Heart left ventricle (tissue), 16 donors: ENCODE results near the gene OR6V1. TPM values are rescaled to one million over a fixed set of nuclear protein-coding genes. Genes with fewer than 3 reads are reported as not detected.
A peak's percentile ranks its signal among the peaks of the same experiment; 100 is the strongest.

Experiments used
- ATAC-seq, 4 donors: fragments of 200-7000 bp; cut with Tn5 transposase; one replicate each; pipeline ENCODE4 v1.9.1; 2020 to 2022; ENCODE audit warnings: moderate library complexity in 4 of 4, mild to moderate bottlenecking in 3 of 4, moderate number of reproducible peaks in 1 of 4
- DNase-seq, 5 donors: peaks; one replicate each; pipeline ENCODE4 v3.0.0-alpha.2; 2020
- H3K27ac ChIP-seq, 12 donors: fragments of 200-600 bp; sonication (generic) in 4 of 12; one replicate each; pipeline versions ENCODE4 v1.5.0 to v1.8.0; 2016 to 2022; ENCODE audit warnings: mild to moderate bottlenecking in 2 of 12
- H3K27me3 ChIP-seq, 9 donors: fragments of 200-600 bp; sonication (generic) in 2 of 9; one replicate each; pipeline versions ENCODE4 v1.5.1 to v1.8.0; 2016 to 2022; ENCODE audit warnings: mild to moderate bottlenecking in 3 of 9
- H3K36me3 ChIP-seq, 9 donors: fragments of 200-600 bp; sonication (generic) in 2 of 9; one replicate each; pipeline versions ENCODE4 v1.5.0 to v1.8.0; 2018 to 2022; ENCODE audit warnings: mild to moderate bottlenecking in 2 of 9
- H3K4me1 ChIP-seq, 12 donors: fragments of 200-600 bp; sonication (generic) in 4 of 12; one replicate each; pipeline versions ENCODE4 v1.5.0 to v1.8.0; 2016 to 2022; ENCODE audit warnings: mild to moderate bottlenecking in 3 of 12
- H3K4me3 ChIP-seq, 12 donors: fragments of 200-600 bp; sonication (generic) in 4 of 12; one replicate each; pipeline versions ENCODE4 v1.5.0 to v1.8.0; 2017 to 2022; ENCODE audit warnings: mild to moderate bottlenecking in 9 of 12, moderate library complexity in 4 of 12
- H3K9me3 ChIP-seq, 12 donors: fragments of 200-600 bp; sonication (generic) in 4 of 12; one replicate each; pipeline versions ENCODE4 v1.5.0 to v1.8.0; 2016 to 2022; ENCODE audit warnings: mild to moderate bottlenecking in 1 of 12
- POLR2A ChIP-seq, 2 donors: fragments of 450-650 bp; IDR thresholded peaks; one replicate each; pipeline ENCODE4 v1.6.1; 2017; ENCODE audit warnings: antibody characterized with exemption in 2 of 2, mild to moderate bottlenecking in 2 of 2, moderate library complexity in 2 of 2
- WGBS, 4 donors: extraction: QIAGEN DNeasy Blood & Tissue Kit in 2 of 4; methylation state at CpG; one replicate each; pipeline versions ENCODE4 v1.1.5 to v1.1.7; 2013 to 2018; 5-methylcytosine and 5-hydroxymethylcytosine counted together
- intact Hi-C, 10 donors: fragments of 100-400 bp; cut with DNase I; formaldehyde crosslinking; loops; one replicate each; pipeline versions ENCODE4 v1.11.1 to v1.14.2; 2022
- polyA plus RNA-seq, 2 donors: library from polyadenylated mRNA; stranded (reverse); fragments of 200-250 nt; gene quantifications; one replicate each; pipeline ENCODE4 v1.2.3, GENCODE V29; 2013
- total RNA-seq, 9 donors: library from RNA; depleted of rRNA in 2 of 9; stranded (reverse); fragments of >200 nt in 2 of 9; fragmentation: NEBNext Ultra II Directional in 3 of 9; extraction: Animal tissue kit (Norgen Biotek cat#: 25700) in 3 of 9; gene quantifications; one replicate each; pipeline versions ENCODE4 v1.1.0 to v1.2.4, GENCODE V29; 2016 to 2023
- TF ChIP-seq, protein P1 (sequence below), 12 donors: fragments of 200-600 bp; sonication (generic) in 4 of 12; IDR thresholded peaks; one replicate each; pipeline versions ENCODE4 v1.5.0 to v1.8.0; 2018 to 2022; ENCODE audit warnings: antibody characterized with exemption in 12 of 12, mild to moderate bottlenecking in 5 of 12
- donor health status: ischemic (EF 13 %, LVEDD 7.1; RV severe dilation, severe dysfunction).
- donor health status: healthy with polysubstance abuse.
- donor health status: DM: no; HTN: yes; CAD: no.
- donor health status: DM: no; HTN: no; CAD: no.
- donor health status: ischemic (EF 25% LVEDD 6.9; RV normal size, moderate dysfunction).
- donor health status: ischemic (EF 25% LVEDD 5.7; RV mildly dilated, moderate dysfunction).
- donor health status: healthy.
- donor health status: DM: yes; HTN: yes; CAD: no.
- donor health status: ischemic (EF 35%, LVEDD 5.7; RV mildly dilated, moderate dysfunction).
- donor health status: nonischemic (EF 11% LVEDD 7.7; RV severe dilation, severe dysfunction).
- donor health status: DM: yes; HTN: yes; CAD: no.
- donor health status: PGD.
- donor health status: ischemic (EF 29% LVEDD 5.4; RV normal size, mild dysfunction).
- donor health status: nonischemic (EF 23%, LVEDD 6.1; RV moderate dilation, normal function).

Gene OR6V1
- total and polyA plus RNA-seq, 11 donors, result not detected

- H3K27me3 ChIP-seq, result no peaks in the 10 kb centered on the region
- H3K27ac ChIP-seq, result peak overlapping the region in 1 of 12 donors; percentile 83
- H3K4me3 ChIP-seq, result no peak overlapping the region
- no peaks in the 10 kb centered on the region for H3K9me3 ChIP-seq
- peaks cover 0 to 32% (median 5%) of the 10 kb centered on the region in 12 donors for H3K4me1 ChIP-seq
- WGBS, 4 donors, result 40 to 56% (median 42%) methylated on average over 3 of the region's 3 CpGs
- TF ChIP-seq, protein P1, sequence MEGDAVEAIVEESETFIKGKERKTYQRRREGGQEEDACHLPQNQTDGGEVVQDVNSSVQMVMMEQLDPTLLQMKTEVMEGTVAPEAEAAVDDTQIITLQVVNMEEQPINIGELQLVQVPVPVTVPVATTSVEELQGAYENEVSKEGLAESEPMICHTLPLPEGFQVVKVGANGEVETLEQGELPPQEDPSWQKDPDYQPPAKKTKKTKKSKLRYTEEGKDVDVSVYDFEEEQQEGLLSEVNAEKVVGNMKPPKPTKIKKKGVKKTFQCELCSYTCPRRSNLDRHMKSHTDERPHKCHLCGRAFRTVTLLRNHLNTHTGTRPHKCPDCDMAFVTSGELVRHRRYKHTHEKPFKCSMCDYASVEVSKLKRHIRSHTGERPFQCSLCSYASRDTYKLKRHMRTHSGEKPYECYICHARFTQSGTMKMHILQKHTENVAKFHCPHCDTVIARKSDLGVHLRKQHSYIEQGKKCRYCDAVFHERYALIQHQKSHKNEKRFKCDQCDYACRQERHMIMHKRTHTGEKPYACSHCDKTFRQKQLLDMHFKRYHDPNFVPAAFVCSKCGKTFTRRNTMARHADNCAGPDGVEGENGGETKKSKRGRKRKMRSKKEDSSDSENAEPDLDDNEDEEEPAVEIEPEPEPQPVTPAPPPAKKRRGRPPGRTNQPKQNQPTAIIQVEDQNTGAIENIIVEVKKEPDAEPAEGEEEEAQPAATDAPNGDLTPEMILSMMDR (IDR thresholded peaks at IDR 0.05), result no peak
- no peak for TF ChIP-seq POLR2A (IDR thresholded peaks at IDR 0.05)
- intact Hi-C loops, result no loop called here
- H3K36me3 ChIP-seq, result no peaks in the 10 kb centered on the region
- ATAC-seq, result no peak
- no peak for DNase-seq
Measured at GRCh38 chr7:143046426-143046851, 5.7 kb upstream of the OR6V1 start.

DNA sequence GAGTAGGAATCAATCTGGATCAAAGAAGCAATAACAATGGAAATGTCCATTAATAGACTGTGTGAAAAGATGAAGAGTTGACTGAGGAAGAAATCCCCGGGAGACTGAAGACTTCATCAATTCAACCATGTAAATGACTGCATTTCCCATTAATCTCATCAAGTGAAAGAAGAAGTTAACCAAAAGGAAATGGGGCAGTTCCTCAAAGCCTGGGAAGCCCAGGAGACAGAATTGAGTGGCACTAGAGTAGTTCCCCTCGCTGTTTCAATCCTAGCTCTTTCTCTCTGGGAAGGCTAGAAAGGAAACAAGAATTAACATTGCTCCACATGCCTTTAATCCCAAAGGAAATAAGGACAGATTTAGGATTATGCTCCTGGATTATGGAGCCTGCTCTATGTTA lies 4.8 kb upstream of the OR6V1 start:
- WGBS, 4 donors, result 66 to 70% (median 70%) methylated on average over 2 of the region's 2 CpGs
- no peak for DNase-seq
- no peaks in the 10 kb centered on the region for H3K9me3 ChIP-seq
- H3K4me3 ChIP-seq, result no peak overlapping the region
- H3K36me3 ChIP-seq, result no peaks in the 10 kb centered on the region
- peak overlapping the region in 5 of 12 donors; percentile 27 to 83 (median 46) for H3K27ac ChIP-seq
- TF ChIP-seq, protein P1 (IDR thresholded peaks at IDR 0.05), result no peak
- TF ChIP-seq POLR2A (IDR thresholded peaks at IDR 0.05), result no peak
- intact Hi-C loops, result no loop called here
- no peaks in the 10 kb centered on the region for H3K27me3 ChIP-seq
- ATAC-seq, result peak in 1 of 4 donors; percentile 22
- peaks cover 0 to 32% (median 5%) of the 10 kb centered on the region in 12 donors for H3K4me1 ChIP-seq

DNA sequence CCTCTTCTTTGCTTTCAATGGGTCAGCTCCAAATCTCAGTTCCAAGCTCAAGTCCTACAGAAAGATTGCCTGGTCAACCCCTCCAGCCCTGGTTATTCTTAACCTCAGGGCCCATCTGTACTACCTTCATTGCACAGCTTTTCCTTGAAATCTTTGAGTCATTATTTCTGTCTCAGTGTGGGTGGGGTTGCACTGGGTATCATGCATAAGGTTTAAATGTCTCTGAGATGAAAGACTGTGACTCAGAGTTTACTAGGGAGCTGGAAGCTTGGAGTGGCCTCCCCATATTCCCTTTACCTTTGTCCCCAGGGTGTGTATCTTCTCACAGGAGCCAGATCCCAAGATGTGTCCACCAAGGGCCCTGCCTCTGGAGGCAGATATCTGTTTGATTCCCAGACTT lies 3.3 kb upstream of the OR6V1 start:
- Histone ChIP-seq H3K4me3 (no peak overlapping the region), H3K9me3 (no peaks in the 10 kb centered on the region), H3K27ac (peak overlapping the region in 11 of 12 donors; percentile 1 to 83 (median 73)), H3K36me3 (no peaks in the 10 kb centered on the region), H3K27me3 (no peaks in the 10 kb centered on the region), H3K4me1 (peaks cover 0 to 32% (median 5%) of the 10 kb centered on the region in 12 donors)
- DNase-seq (no peak), ATAC-seq (no peak)
- intact Hi-C loops, result no loop called here
- TF ChIP-seq, protein P1 (IDR thresholded peaks at IDR 0.05), result no peak
- no peak for TF ChIP-seq POLR2A (IDR thresholded peaks at IDR 0.05)

- no peak for TF ChIP-seq POLR2A (IDR thresholded peaks at IDR 0.05)
- TF ChIP-seq, protein P1 (IDR thresholded peaks at IDR 0.05), result no peak
- no peaks in the 10 kb centered on the region for H3K27me3 ChIP-seq
- intact Hi-C loops, result no loop called here
- WGBS, 4 donors, result 27 to 36% (median 28%) methylated on average over 4 of the region's 4 CpGs
- H3K4me1 ChIP-seq, result peaks cover 0 to 32% (median 5%) of the 10 kb centered on the region in 12 donors
- H3K27ac ChIP-seq, result peak overlapping the region; percentile 1 to 83 (median 68)
- H3K4me3 ChIP-seq, result no peak overlapping the region
- H3K9me3 ChIP-seq, result no peaks in the 10 kb centered on the region
- ATAC-seq, result peak; percentile 49 to 93 (median 70)
- DNase-seq, result peak in 4 of 5 donors; percentile 30 to 64 (median 60)
- H3K36me3 ChIP-seq, result no peaks in the 10 kb centered on the region
Measured at GRCh38 chr7:143049362-143049761, 2.8 kb upstream of the OR6V1 start.
